K562 (cell line): ENCODE data around the gene CCR9. TPM values are rescaled to one million over a fixed set of nuclear protein-coding genes. Genes with fewer than 3 reads are reported as not detected.

ENCODE experiments used
- ATAC-seq: fragments of 200-7000 bp; cut with Tn5 transposase; 3 replicates; pipeline ENCODE4 v1.9.1; 2020; ENCODE audit warnings: moderate library complexity
- BruUV-seq: library from RNA; stranded (reverse); fragments of 400-500 nt; replicated peaks from 2 replicates; lab custom pipeline; 2021; lab: Mats Ljungman, UMichigan
- CTCF ChIA-PET: fragments of 300-600 bp; formaldehyde crosslinking; extraction: SDS; loops from one replicate; lab custom pipeline; 2021; ENCODE audit warnings: low intra/inter-chr PET ratio; lab: Yijun Ruan, JAX
- POLR2A ChIA-PET: fragments of 300-600, 350-650 bp; sonication (Branson Sonifier 250); formaldehyde crosslinking; extraction: SDS; loops from one replicate; lab custom pipeline; 2021; ENCODE audit warnings: antibody characterized with exemption, inconsistent platforms; lab: Yijun Ruan, JAX
- DNase-seq, 4 experiments: peaks; one replicate each; pipeline versions ENCODE4 v3.0.0 to v3.0.0-alpha.2; 2011 to 2018; ENCODE audit warnings: low spot score in 3 of 4, mixed read lengths in 3 of 4; ENCODE audit errors: extremely low read depth in 1 of 4
- FAIRE-seq: peaks from 2 replicates; lab custom pipeline; 2011; peaks lifted over from hg19 to GRCh38; lab: Jason Lieb, UNC
- H2AFZ ChIP-seq: 2 replicates; pipeline ENCODE4 v1.6.0; 2011; ENCODE audit warnings: low read depth, low read length, control low read depth, inconsistent platforms
- H3K27ac ChIP-seq: fragments of 200-600 bp; 3 replicates; pipeline ENCODE4 v1.8.0; 2011; ENCODE audit warnings: low read depth, mild to moderate bottlenecking, control low read depth, inconsistent platforms, low read length, moderate library complexity, mixed read lengths; ENCODE audit errors: extremely low read depth
- H3K27me3 ChIP-seq, 2 experiments: fragments of 300-600 bp in 1 of 2; 2 replicates in 1 of 2; 3 replicates in 1 of 2; pipeline versions ENCODE4 v1.6.0 to v1.8.0; 2011; ENCODE audit warnings: inconsistent platforms in 2 of 2, low read length in 2 of 2, mild to moderate bottlenecking in 1 of 2, mixed read lengths in 1 of 2, moderate library complexity in 1 of 2; ENCODE audit not compliant: control insufficient read depth in 2 of 2, insufficient read depth in 2 of 2
- H3K36me3 ChIP-seq: fragments of 300-600 bp; 3 replicates; pipeline ENCODE4 v1.8.0; 2011; ENCODE audit warnings: mild to moderate bottlenecking, low read length, inconsistent platforms; ENCODE audit not compliant: control insufficient read depth, insufficient read depth
- H3K4me1 ChIP-seq, 2 experiments: fragments of 200-600 bp in 1 of 2; replicated peaks in 1 of 2; 2 replicates in 1 of 2; 3 replicates in 1 of 2; pipeline versions ENCODE4 v1.5.1 to v1.8.0; 2011; ENCODE audit warnings: inconsistent platforms in 2 of 2, low read length in 2 of 2, mild to moderate bottlenecking in 1 of 2, mixed read lengths in 1 of 2, moderate library complexity in 1 of 2; ENCODE audit not compliant: control insufficient read depth in 2 of 2, insufficient read depth in 2 of 2
- H3K4me2 ChIP-seq: 2 replicates; pipeline ENCODE4 v1.6.1; 2011; ENCODE audit warnings: low read length, control low read depth, inconsistent platforms, mixed read lengths; ENCODE audit not compliant: insufficient read depth
- H3K4me3 ChIP-seq: fragments of 200-600 bp; sonication (generic), shearing (Covaris generic); 2 replicates; pipeline ENCODE4 v1.5.1; 2016; ENCODE audit warnings: control low read depth, inconsistent platforms
- H3K79me2 ChIP-seq: fragments of 200-600 bp; 3 replicates; pipeline ENCODE4 v1.8.0; 2011; ENCODE audit warnings: low read length, inconsistent platforms; ENCODE audit not compliant: control insufficient read depth, insufficient read depth
- H3K9ac ChIP-seq, 2 experiments: 2 replicates each; pipeline versions ENCODE4 v1.6.0 to v1.6.1; 2011; ENCODE audit warnings: low read depth in 2 of 2, low read length in 2 of 2, control low read depth in 1 of 2, inconsistent platforms in 1 of 2, mild to moderate bottlenecking in 1 of 2, mixed read lengths in 1 of 2; ENCODE audit not compliant: insufficient read depth in 1 of 2
- H3K9me1 ChIP-seq: one replicate; pipeline ENCODE4 v1.6.0; 2011; ENCODE audit warnings: inconsistent platforms, mild to moderate bottlenecking, low read length, moderate library complexity; ENCODE audit not compliant: control insufficient read depth, insufficient read depth
- H3K9me3 ChIP-seq: replicated peaks from 2 replicates; pipeline ENCODE4 v1.5.1; 2011; ENCODE audit warnings: low read depth, low read length, inconsistent platforms; ENCODE audit not compliant: control insufficient read depth, insufficient read depth
- H4K20me1 ChIP-seq: replicated peaks from 2 replicates; pipeline ENCODE4 v1.6.1; 2011; ENCODE audit warnings: low read length, inconsistent platforms, mixed read lengths; ENCODE audit not compliant: control insufficient read depth, insufficient read depth
- BRF1 ChIP-seq: IDR thresholded peaks from 3 replicates; pipeline ENCODE4 v1.6.1; 2011; ENCODE audit warnings: borderline replicate concordance, mild to moderate bottlenecking; ENCODE audit not compliant: insufficient read length; ENCODE audit errors: extremely low read depth
- KAT8 ChIP-seq: fragments of 450-650 bp; IDR thresholded peaks from 2 replicates; pipeline ENCODE4 v1.6.1; 2016; ENCODE audit warnings: low read depth, mild to moderate bottlenecking
- MYBL2 ChIP-seq, 2 experiments: fragments of 450-650 bp in 1 of 2; sonication (generic) in 1 of 2; formaldehyde crosslinking in 1 of 2; IDR thresholded peaks; 2 replicates each; pipeline versions ENCODE4 v1.6.1 to v1.8.1; 2017 to 2022; ENCODE audit warnings: borderline replicate concordance in 1 of 2, inconsistent platforms in 1 of 2, low read depth in 1 of 2, mild to moderate bottlenecking in 1 of 2, missing genetic modification reagents in 1 of 2, moderate library complexity in 1 of 2
- NCOA4 ChIP-seq: fragments of 450-650 bp; IDR thresholded peaks from 2 replicates; pipeline ENCODE4 v1.6.1; 2018; ENCODE audit warnings: mild to moderate bottlenecking; ENCODE audit not compliant: partially characterized antibody
- NFIC ChIP-seq: fragments of 450-650 bp; IDR thresholded peaks from 2 replicates; pipeline ENCODE4 v1.6.1; 2017; ENCODE audit warnings: mild to moderate bottlenecking, inconsistent platforms
- WGBS: fragments of 100-300 bp; shearing (Covaris generic); methylation state at CpG from one replicate; pipeline ENCODE4 v1.1.6; 2016; ENCODE audit warnings: low coverage, mixed read lengths; ENCODE audit not compliant: insufficient coverage; ENCODE audit errors: missing lambda C conversion rate; 5-methylcytosine and 5-hydroxymethylcytosine counted together
- in situ Hi-C: fragments of 300-500 bp; cut with MboI; formaldehyde crosslinking; loops from 4 replicates; pipeline ENCODE4 v1.15.0; 2018; ENCODE audit warnings: inconsistent platforms, mixed read lengths
- intact Hi-C: fragments of 100-400 bp; cut with micrococcal nuclease; formaldehyde crosslinking; loops from 2 replicates; pipeline ENCODE4 v1.14.2; 2022
- polyA plus RNA-seq, 8 experiments: library from polyadenylated mRNA; depleted of rRNA in 4 of 8; stranded (reverse) in 5 of 8; unstranded in 3 of 8; fragments of >200 nt; fragmentation: Nextera tagmentation in 2 of 8; fragmentation: Illumina TruSeq in 1 of 8; extraction: Ambion mirVana in 2 of 8; extraction: Trizol in 1 of 8; gene quantifications; 2 replicates each; pipeline versions ENCODE4 v1.2.1 to v1.2.3, GENCODE V29; 2011 to 2014; ENCODE audit warnings: inconsistent platforms in 1 of 8, missing spikeins in 1 of 8
- total RNA-seq, 7 experiments: library from RNA; depleted of rRNA in 6 of 7; stranded (reverse); fragments of >200 nt in 6 of 7; fragmentation: Illumina TruSeq in 2 of 7; extraction: Trizol in 2 of 7; gene quantifications; 2 replicates each; pipeline versions ENCODE4 v1.2.1 to v1.2.3, GENCODE V29; 2011 to 2021; ENCODE audit warnings: low replicate concordance in 1 of 7

The CCR9 gene
- total and polyA plus RNA-seq, 9 of the 15 experiments (the other 6 are each of a cell fraction or from before 2014, with no cell fraction given) = not detected

GRCh38 chr3:45940004-45940780 lies 53.8 kb downstream of the CCR9 start:
- WGBS = 22% methylated on average over 7 of the region's 7 CpGs
- Histone ChIP-seq H3K9me3 (no peaks in the 10 kb centered on the region), H3K4me3 (no peak overlapping the region), H3K4me1 (peaks cover 4 to 6% of the 10 kb centered on the region in 2 experiments; a peak in 1 of 5 replicates), H3K9ac (no peak overlapping the region), H3K27ac (no peak overlapping the region), H2AFZ (no peak overlapping the region), H4K20me1 (no peaks in the 10 kb centered on the region), H3K9me1 (no peaks in the 10 kb centered on the region), H3K79me2 (no peaks in the 10 kb centered on the region), H3K36me3 (peaks cover 39% of the 10 kb centered on the region)
- intact Hi-C loops (no loop called here), in situ Hi-C loops (loop anchor here (5.0 kb wide), 1 partner anchor 137 kb away; no protein-coding TSS in a partner anchor)
- BruUV-seq = no TSS peak
- DNase-seq (peak in 1 of 4 experiments; percentile 29), ATAC-seq (peak; percentile 27; the same call in 2 of the 3 replicates)
- CTCF ChIA-PET = interaction anchor here (1.0 to 7.6 kb wide), 3 partner anchors 139 to 903 kb away, joined by 3 to 123 read pairs (median 4); no protein-coding TSS in a partner anchor
- TF ChIP-seq NCOA4 (no peak), NFIC (peak; percentile 88), MYBL2 (IDR thresholded peaks at IDR 0.05; ENCODE audit: low read depth) (no peak), MYBL2 (CRISPR knock-in tag; IDR thresholded peaks at IDR 0.05; ENCODE audit: borderline replicate concordance) (no peak), KAT8 (no peak), BRF1 (no peak)
- TF ChIP-seq, all 486 proteins: peak for 1
- POLR2A ChIA-PET = interaction anchor here (0.6 to 1.6 kb wide), 3 partner anchors 8 to 171 kb away, joined by 3 read pairs; no protein-coding TSS in a partner anchor
- Histone ChIP-seq H3K27me3 (no peaks in the 10 kb centered on the region), H3K4me2 (no peak overlapping the region)
- no peak for FAIRE-seq
